G401 (cell line): ENCODE data around the gene BRD7. TPM values are rescaled to one million over a fixed set of nuclear protein-coding genes. Genes with fewer than 3 reads are reported as not detected.
A peak's percentile ranks its signal among the peaks of the same experiment; 100 is the strongest.

Experiments
- DNase-seq: peaks from one replicate; pipeline ENCODE4 v3.0.0-alpha.2; 2015; ENCODE audit warnings: low spot score
- in situ Hi-C: cut with HindIII; loops from 2 replicates; pipeline ENCODE4 v1.10.0; 2016; ENCODE audit warnings: low sequenced_read_pairs, mixed read lengths
- total RNA-seq: library from RNA; depleted of rRNA; stranded (reverse); fragments of >200 nt; shearing (Covaris generic); gene quantifications from 2 replicates; pipeline ENCODE4 v1.2.3, GENCODE V29; 2014

BRD7 gene
- total RNA-seq, 1 experiment from 2014 or later: 55.5 TPM

DNA sequence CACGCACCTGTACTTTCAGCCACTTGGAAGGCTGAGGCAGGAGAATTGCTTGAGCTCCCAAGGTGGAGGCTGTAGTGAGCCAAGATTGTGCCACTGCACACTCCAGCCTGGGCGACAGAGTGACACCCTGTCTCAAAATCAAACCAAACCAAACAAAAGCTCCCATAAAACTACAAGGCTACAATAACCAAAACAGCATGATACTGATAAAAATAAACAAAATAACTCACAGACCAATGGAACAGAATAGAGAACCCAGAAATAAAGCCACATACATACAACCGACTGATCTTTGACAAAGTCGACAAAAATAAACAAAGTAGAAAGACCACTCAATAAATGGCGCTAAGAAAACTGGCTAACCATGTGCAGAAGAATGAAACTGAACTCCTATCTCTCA, 37.2 kb downstream of the BRD7 start:
- in situ Hi-C loops: no loop called here

DNA sequence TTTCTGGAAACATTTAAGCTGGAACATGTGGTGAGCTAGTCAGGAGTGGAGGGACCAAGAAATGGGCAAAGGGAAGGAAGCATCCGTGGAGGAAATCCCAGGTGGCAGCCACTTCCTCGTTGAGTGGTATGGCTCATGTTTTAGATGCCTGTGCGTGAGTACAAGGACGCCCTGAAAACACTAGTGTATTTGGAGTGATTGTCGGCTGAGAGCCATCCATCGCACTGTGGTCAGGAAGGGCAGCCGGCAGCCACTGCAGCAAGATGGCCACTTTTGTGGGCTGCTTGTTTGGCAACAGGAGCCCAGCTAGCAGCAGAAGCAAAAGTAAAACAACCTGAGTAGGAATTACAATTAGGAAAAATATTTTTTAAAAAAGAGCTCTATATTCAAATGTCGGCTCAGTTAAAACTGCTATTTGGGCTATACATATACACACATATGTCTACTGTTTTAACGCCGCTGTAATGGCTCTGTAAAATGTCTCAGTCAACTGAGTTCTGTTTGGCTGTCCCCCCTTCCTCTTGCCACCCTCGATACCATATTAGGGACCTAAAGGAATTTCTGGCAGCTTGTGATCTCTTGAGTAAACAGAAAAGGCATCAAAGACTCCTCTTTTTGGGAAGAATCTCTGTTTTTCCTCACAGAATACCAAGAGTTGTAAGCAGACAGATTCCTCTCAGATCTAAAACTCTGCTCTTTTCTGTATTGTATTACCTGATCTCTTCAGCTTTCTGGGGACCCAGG, 39.2 kb downstream of the BRD7 start:
- in situ Hi-C loops: no loop called here
- DNase-seq: no peak

More for the DNA sequence above, 37.2 kb downstream of the BRD7 start:
- DNase-seq: no peak

- in situ Hi-C loops: no loop called here
Observed at GRCh38 chr16:50326835-50327465, 41.8 kb downstream of the BRD7 start.

DNA sequence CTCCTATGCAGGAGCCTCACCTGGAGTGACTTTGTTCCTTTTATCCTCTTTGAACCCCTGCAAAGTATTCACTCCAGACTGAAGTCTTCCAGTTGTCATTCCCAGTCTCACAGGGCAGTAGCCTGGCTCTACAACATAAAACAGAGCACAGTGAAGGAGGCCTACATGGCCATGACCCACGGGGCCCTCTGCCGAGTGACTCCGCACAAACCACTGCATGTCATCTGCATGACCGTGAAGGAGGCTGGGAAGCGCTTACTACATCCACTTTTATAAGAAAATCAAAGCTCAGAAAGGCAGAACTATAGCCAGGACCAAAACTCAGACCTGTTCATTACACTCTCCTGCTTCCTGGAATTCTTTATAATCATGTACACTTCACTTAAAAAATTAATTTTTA, 42.5 kb downstream of the BRD7 start:
- in situ Hi-C loops: no loop called here
- DNase-seq: no peak

More at GRCh38 chr16:50326835-50327465, 41.8 kb downstream of the BRD7 start:
- DNase-seq: peak; percentile 72

- DNase-seq: no peak
- in situ Hi-C loops: no loop called here
Observed at GRCh38 chr16:50324345-50324744, 44.4 kb downstream of the BRD7 start.

- in situ Hi-C loops: no loop called here
- peak; percentile 57 for DNase-seq
Observed at GRCh38 chr16:50323335-50324011, 45.3 kb downstream of the BRD7 start.

GRCh38 chr16:50322333-50322732, 46.5 kb downstream of the BRD7 start:
- in situ Hi-C loops: no loop called here
- DNase-seq: no peak

DNA sequence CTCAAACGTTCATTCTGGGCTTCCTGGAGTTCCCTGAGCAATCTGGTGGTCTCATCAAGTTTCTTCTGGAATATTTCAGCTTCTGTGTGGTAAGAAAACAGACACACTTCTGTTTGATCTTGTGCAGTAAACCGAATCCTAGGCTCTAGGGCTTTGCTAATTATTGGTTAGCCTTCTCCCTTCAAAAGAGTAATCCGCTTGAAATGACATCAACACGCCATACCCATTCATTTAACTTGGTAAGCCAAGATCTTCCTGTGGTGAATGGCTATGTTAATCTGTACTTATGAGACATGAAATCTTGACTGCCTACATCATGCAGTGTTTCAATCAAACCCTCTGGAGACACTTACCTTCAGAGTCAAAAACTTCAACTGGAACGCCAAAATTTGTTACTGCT, 48.5 kb downstream of the BRD7 start:
- DNase-seq: no peak
- in situ Hi-C loops: no loop called here

DNA sequence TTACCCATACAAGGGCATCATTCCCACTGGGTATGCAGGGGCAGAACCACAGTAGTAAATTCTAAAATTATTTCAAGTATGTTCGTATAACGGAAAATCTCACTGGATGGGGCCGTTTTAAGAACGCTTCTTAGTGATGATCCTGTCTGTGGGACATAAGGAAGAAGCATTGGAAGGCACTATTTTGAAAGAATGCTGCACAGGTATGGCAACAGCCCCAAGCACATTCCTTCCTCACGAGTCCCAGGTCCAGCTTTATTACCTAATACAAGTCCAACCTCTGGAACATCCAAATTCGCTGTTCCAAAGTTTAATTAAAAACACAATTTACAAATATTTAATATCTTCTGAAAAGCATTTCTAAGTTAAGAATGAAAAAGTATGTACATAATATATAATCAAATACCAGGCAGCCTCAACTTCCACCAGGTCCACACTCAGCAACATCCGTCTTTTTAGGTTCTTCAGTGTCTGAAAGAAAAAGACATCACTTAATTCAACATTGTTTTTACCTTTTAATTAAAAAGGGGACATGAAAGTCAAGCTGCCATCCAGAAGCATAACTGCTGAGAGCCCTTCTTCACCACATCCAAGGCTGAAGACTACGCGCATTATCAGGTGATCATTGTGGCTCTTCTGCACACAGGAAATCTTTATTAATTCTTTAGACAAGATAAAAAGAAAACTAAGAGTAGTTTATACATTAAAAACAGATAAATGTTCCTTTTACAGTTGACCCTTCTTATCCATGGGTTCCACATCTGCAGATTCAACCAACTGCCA, 49.8 kb downstream of the BRD7 start:
- in situ Hi-C loops: no loop called here
- no peak for DNase-seq

DNA sequence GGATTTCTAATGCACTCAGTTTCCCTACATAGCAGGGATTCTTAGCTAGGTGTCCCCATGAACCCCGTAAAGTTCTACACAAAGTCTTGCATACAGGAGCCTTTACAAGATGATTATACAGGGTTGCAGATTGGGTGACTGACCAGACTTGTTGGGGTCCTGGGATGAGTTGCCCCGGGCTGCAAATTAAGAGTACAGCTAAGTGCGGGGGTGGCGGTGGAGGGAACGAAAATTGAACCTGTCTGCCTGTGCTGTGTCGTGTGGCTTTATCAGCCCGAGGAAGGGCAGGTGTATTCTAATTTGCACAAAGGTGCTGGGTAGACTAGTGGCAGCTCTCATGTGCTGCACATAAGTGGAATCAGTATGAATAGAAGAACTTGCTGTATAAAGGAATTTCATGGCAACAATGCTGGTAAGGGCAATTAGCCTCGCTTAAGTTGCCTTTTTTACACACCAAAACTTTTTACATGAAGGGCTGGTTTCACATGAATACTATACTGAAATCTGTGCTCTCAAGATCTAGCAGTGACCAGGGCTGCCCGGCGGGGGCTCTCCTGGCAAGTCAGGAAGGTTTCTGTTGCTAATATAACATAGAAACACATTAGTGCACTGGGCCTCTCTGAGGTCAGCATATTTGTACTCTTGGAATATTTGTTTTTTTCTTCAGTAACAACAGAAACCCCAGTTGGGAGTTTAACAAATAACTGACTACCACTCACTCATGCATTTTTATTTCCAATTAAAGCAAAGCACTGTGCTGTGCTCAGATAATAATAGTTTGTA, 51.7 kb downstream of the BRD7 start:
- in situ Hi-C loops: no loop called here
- DNase-seq: no peak

- in situ Hi-C loops: no loop called here
- no peak for DNase-seq
Observed at GRCh38 chr16:50316102-50316847, 52.5 kb downstream of the BRD7 start.

GRCh38 chr16:50315346-50315997, 53.3 kb downstream of the BRD7 start:
- in situ Hi-C loops: no loop called here
- no peak for DNase-seq

DNA sequence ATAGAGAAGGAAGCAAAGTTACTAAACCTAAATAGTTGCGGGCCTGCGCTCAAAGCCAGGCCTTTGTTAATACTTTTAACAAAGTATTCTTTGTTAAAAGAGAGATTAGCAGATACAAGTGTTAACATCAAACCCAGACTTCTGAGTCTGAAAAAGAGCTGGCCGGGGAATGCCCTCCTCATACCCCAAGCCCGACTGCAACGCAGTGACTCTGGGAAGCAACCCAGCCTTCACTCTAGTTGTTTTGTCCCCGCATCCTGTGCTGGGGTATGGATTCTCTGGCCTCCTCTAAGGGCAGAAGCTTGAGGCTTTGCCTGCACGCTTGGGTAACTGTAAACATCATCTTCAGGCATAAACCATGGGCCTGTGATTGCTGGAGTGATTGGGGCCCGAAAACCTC, 54.1 kb downstream of the BRD7 start:
- DNase-seq: no peak
- in situ Hi-C loops: no loop called here

DNA sequence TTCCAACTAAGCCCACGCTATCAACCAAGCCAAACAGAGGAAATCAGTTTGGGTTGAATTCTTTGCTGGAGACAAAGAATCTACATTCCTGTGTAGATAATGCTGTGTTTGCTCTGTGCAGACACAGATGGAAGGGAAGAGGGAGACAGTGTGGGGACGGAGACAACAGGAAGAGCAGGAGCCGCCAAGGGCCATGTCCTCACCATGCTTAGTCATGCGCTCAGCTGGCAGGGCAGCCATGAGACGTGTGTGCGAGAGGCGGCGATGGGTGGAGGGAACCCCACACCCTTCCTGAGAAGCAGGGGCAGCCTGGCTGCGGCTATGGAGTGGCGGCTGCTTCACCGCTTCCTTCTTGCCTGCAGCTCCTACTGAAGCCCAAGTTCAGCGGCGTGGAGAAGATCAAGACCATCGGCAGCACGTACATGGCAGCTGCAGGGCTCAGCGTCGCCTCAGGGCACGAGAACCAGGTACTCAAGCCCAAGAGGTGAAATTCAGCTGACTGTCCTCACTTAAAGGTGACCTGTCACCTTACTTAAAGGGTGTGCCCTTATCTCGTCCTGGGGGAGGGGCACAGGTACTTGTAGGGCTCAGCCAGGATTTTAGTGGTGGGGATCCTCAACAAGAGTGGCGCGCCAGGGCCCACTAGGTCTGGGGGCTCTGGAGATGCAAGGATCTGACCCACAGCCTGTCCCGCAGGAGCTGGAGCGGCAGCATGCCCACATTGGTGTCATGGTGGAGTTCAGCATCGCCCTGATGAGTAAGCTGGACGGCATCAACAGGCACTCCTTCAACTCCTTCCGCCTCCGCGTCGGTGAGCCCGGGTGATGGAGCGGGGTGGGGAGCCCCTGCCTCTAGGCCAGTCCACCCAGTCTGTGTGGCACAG, 55.0 kb downstream of the BRD7 start:
- in situ Hi-C loops: no loop called here
- DNase-seq: no peak

DNA sequence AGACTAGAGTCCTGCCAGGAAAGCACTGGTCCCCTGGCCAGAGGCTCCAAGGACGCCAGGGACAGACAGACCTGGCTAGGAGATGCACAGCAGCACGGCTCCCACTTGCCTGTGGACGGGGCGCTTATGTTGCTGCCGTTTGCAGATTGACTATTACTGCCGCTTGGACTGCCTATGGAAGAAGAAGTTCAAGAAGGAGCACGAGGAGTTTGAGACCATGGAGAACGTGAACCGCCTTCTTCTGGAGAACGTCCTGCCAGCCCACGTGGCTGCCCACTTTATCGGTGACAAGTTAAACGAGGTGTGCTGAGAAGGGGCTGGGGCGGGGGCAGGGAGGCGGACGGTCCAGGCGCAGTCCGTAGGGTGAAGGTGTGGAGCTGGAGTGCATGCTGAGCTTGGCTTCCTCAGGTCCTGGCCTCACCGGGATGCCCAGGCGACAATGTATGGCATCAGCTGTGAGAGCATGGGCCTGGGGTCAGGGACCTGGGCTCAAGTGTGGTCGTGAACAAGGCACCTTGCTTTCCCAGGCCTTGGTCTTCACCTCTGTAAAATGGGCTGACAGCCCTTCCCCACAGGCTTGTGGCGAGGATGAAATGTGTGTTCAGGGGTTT, 56.8 kb downstream of the BRD7 start:
- DNase-seq: no peak
- in situ Hi-C loops: no loop called here

DNA sequence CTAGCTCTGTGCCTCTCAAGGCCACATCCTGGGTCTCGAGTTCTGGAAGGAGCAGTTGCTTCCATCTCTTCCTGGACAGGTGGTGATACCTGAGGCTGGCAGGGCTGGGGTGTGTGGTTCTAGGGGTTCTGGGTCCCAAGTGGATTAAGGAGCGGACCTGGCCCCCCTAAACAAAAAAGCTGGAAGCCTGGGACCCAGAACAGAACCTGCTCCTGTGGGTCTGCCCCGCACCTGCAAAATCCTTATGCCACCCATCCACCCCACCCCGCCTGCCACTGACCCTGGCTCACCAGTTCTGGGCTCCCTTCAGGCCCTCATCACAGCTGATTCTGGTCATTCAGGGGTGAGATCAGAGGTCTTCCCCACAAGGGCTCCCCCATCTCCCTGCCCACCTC, 57.7 kb downstream of the BRD7 start:
- no peak for DNase-seq

More for the DNA sequence above, 57.7 kb downstream of the BRD7 start:
- in situ Hi-C loops: no loop called here
